GM19438 (cell line): ENCODE measurements around the gene DISP2.

ENCODE experiments used
- ATAC-seq: cut with Tn5 transposase; IDR thresholded peaks from one replicate; pipeline ENCODE4 v1.9.1; 2021; ENCODE audit warnings: low read depth; ENCODE audit not compliant: unreplicated experiment

DISP2 gene

GRCh38 chr15:40325188-40325587, 32.8 kb upstream of the DISP2 start:
- ATAC-seq = no peak

GRCh38 chr15:40325700-40326099, 32.3 kb upstream of the DISP2 start:
- no peak for ATAC-seq

GRCh38 chr15:40327457-40327856, 30.6 kb upstream of the DISP2 start:
- ATAC-seq = no peak

GRCh38 chr15:40328176-40328575, 29.8 kb upstream of the DISP2 start:
- ATAC-seq = no peak

- ATAC-seq = no peak
These were observed 29.3 kb upstream of the DISP2 start for GRCh38 chr15:40328751-40329150.

GRCh38 chr15:40329804-40330203, 28.2 kb upstream of the DISP2 start:
- no peak for ATAC-seq

GRCh38 chr15:40330368-40330836, 27.6 kb upstream of the DISP2 start:
- no peak for ATAC-seq

- ATAC-seq = no peak
These were observed 27.0 kb upstream of the DISP2 start for GRCh38 chr15:40331026-40331425.

- no peak for ATAC-seq
These were observed 26.4 kb upstream of the DISP2 start for GRCh38 chr15:40331637-40332036.

GRCh38 chr15:40332113-40332781, 25.8 kb upstream of the DISP2 start:
- ATAC-seq = no peak

GRCh38 chr15:40333922-40334492, 24.0 kb upstream of the DISP2 start:
- no peak for ATAC-seq

- no peak for ATAC-seq
These were observed 23.5 kb upstream of the DISP2 start for GRCh38 chr15:40334541-40334940.

- ATAC-seq = no peak
These were observed 22.9 kb upstream of the DISP2 start for GRCh38 chr15:40334941-40335795.

GRCh38 chr15:40335938-40336743, 21.9 kb upstream of the DISP2 start:
- ATAC-seq = no peak

GRCh38 chr15:40336744-40337122, 21.3 kb upstream of the DISP2 start:
- no peak for ATAC-seq

GRCh38 chr15:40337597-40337996, 20.4 kb upstream of the DISP2 start:
- ATAC-seq = no peak

GRCh38 chr15:40338041-40338657, 19.9 kb upstream of the DISP2 start:
- no peak for ATAC-seq

GRCh38 chr15:40338921-40339620, 18.9 kb upstream of the DISP2 start:
- no peak for ATAC-seq

- no peak for ATAC-seq
These were observed 18.4 kb upstream of the DISP2 start for GRCh38 chr15:40339621-40339945.
